HG03108 (cell line): ENCODE results near the gene NAGLU.

Experiments used
- ATAC-seq: cut with Tn5 transposase; IDR thresholded peaks from one replicate; pipeline ENCODE4 v1.9.1; 2021; ENCODE audit warnings: moderate library complexity; ENCODE audit not compliant: unreplicated experiment

Gene NAGLU

DNA sequence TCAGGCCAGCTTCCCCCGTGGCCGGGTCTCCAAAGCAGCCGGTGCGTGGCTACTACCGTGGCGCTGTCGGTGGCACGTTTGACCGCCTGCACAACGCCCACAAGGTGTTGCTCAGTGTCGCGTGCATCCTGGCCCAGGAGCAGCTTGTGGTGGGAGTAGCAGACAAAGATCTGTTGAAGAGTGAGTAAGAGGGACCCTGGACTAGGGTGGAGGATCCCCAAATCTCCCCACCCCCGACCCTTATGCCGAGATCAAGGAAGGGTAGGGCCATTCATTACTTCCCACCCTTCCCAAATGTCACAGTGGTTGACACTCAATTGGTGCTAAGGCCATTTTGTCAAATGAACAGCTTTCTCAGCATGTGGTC lies 27.1 kb downstream of the NAGLU start:
- ATAC-seq: no peak

DNA sequence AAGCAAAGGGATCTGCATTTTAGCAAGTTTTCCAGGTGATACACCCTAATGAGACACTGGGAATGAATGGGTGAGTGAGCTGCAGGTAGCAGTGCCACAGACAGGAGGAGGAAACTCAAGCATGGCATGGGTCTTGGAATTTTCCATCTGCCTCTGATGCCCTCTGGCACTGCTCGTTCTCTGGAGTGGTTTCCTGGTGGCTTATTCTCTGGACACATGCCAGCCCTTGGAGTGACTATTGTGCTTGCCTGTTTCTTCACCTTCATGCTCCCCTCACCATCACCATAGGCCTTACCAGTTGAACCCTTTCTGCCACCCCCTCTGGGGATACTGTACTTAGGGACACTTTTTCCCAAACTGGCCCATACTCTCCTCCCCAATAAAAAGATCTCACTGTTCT lies 27.5 kb downstream of the NAGLU start:
- no peak for ATAC-seq

DNA sequence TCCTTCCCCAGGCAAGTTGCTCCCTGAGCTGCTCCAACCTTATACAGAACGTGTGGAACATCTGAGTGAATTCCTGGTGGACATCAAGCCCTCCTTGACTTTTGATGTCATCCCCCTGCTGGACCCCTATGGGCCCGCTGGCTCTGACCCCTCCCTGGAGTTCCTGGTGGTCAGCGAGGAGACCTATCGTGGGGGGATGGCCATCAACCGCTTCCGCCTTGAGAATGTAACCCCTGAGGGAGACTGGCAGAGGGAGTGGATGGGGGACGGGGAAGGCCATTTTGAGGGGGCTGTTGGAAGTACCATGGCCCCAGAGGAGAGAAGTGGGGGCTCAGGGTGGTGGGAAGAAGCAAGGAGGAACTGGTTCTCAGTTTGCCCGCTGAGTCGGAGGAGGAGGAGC lies 27.9 kb downstream of the NAGLU start:
- ATAC-seq: no peak

DNA sequence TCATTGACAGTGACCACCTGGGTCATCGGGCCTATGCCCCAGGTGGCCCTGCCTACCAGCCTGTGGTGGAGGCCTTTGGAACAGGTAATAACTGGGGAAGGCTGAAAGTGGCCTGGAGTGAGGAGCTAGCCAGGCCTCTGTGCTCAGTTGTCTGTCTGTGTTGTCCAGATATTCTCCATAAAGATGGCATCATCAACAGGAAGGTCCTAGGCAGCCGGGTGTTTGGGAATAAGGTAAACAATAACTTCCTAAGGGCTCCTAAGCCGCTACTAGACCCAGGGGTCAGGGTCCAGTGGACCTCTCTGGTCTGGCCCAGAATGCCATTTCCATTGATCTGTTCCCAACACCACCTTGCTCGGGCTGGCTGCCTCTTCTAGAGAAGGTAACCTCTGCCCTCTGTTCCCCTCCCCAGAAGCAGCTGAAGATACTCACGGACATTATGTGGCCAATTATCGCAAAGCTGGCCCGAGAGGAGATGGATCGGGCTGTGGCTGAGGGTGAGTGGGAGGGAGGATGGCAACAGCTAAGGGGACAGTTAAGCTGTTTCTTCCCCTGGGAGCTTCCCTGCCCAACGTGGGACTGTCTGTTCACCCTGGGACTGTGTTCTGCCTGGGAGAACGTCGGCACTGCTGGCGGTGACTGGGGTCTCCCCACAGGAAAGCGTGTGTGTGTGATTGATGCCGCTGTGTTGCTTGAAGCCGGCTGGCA lies 28.9 kb downstream of the NAGLU start:
- no peak for ATAC-seq

DNA sequence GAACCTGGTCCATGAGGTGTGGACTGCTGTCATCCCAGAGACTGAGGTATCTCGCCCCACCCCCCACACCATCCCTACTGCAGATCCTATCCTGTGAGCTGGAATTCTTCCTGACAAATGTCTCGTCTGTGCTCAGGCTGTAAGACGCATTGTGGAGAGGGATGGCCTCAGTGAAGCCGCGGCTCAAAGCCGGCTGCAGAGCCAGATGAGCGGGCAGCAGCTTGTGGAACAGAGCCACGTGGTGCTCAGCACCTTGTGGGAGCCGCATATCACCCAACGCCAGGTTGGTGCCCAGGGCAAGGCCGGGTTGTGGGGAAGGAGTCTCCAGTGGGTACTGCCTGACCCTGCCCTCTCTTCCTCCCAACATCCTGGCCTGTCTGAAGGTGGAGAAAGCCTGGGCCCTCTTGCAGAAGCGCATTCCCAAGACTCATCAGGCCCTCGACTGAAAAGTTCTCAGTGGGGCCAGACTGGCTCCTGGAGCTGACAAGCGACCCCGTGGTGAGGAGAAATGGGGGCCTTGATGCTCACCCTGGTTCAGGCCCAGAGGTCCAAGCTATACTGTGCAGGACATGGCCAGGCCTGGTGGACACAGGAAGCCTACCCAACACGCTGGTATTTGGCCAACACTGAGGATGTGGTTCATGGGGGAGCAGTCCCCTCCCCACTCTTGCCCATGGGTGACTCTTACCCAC lies 29.6 kb downstream of the NAGLU start:
- ATAC-seq: no peak

DNA sequence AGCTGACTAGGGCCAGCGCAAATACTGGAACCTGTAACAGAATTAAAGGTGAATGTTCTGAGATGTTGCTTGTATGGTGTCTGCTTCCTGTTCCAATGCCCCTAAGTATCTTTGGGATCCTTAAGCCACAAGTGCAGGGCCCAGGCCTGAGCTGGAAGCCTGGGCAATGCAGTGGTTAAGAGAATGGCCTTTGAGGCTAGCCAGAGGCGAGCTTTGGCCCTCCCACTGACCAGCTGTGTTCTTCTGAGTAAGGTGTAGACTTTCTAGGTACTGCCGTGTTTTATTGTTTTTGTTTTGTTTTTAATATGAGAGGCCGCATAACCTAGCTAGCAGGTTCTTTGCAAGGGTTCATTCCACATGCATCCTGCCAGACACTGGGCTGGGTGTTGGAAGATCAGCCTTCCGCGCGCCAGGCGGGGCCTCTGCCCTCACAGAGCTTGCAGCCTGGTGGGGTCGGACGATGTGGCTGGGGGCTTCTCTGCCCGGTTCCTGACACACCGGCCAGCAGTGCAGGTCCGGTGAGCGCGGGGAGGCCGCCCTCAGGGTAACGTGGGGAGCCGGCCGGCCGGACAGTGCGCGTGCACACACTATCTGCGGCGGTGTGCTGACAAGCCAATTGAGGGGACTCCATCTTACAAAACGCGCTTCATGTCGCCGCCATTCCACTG lies 30.3 kb downstream of the NAGLU start:
- no peak for ATAC-seq

DNA sequence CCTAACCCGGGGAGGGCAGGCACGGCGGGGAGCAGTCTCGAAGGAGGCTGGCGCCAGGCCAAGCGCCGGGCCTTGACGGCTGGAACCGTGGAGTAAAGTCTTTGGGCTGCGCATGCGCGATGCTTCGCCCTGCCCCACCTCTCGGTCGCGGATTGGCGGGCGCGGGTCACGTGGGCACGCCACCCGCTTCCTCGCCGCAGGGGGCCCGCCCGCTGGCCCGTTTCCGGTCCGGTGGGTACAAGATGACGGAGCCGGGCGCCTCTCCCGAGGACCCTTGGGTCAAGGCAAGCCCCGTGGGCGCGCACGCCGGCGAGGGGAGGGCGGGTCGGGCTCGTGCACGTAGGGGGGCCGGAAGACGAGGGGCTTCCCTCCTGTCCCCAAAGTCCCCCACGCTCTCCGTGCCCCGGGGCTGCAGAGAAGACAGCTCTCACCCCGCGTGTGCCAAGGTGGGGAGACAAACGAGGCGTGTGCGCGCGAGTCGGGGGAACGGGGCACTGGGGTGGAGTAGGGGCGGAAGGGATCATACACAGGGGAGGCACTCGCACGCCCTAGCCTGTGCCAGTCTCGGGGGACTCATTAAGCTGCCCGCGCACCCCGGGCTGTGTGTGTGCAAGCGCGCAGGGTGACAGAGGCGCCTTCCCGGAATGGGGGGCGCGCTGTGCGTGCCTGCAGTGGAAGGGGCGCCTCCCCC lies 31.0 kb downstream of the NAGLU start, which contains the start of gene MLX:
MLX (plus strand) TSS at position 218 of the 691 bp plus-strand sequence; CDS start at position 243, 25 bp downstream.
- peak; percentile 43 for ATAC-seq

DNA sequence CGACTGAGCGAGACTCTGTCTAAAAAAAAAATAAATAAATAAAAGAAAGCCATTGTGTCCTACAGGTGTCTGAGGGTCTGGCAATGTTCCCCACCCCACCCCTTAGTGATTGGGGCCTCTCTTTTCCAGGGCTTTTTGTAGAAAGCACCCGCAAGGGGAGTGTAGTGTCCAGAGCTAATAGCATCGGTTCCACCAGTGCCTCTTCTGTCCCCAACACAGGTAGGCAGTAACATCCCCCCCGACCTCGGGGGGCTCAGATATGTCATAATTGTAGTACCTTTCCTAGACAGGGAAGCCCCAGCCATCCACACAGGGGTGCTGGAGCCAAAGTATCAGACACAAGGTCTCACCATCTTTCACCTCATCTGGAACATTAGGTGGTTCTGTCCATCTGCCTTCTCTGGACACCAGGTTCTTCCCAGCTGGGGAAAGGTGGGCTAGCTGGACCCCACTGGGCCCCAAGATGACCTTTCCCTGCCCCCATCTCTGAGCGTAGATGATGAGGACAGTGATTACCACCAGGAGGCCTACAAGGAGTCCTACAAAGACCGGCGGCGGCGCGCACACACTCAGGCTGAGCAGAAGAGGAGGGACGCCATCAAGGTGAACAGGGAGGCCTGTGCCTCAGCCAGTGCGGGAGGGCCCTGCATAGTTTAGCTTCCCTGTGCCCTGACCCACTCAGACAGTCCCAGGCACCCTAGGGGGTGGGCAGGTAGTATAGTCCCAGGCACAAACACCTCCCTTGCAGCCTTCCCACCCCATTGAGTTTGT lies 32.5 kb downstream of the NAGLU start:
- ATAC-seq: no peak

DNA sequence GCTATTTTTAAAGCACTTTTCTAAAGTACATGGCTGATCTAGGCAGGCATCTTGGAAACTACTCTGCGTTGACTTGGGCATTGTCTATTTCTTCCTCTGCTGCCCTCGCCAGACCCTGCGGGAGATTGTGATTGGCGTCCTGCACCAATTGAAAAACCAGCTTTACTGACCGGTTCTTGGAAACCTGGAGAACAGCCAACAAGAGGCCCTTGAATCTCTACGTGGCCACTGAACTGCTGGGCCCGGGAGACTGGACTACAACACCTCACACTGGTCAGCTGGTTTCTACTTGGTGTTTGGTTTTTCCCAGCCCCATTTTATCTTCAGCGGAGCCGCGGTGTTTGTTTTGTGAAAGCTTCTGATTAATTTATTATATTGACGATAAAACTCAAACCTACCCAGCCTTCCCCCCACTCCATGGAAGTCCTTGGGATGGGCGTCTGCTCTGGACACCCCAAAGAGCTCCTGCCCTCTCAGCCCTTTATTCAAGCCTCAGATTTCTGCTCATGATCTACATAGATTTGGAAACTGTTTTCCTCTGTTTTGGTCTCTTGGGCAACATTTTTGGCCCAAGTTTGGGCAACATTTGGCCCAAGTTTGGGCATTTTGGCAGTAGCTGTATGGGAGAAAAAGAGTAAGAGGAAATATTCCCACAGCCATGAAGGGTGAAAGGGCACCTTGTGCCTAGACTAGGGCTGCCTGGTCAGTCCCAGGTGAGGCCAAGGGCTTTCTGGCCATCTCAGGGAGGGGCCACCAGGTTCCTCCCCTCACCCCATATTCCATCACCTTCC lies 35.6 kb downstream of the NAGLU start:
- ATAC-seq: no peak

DNA sequence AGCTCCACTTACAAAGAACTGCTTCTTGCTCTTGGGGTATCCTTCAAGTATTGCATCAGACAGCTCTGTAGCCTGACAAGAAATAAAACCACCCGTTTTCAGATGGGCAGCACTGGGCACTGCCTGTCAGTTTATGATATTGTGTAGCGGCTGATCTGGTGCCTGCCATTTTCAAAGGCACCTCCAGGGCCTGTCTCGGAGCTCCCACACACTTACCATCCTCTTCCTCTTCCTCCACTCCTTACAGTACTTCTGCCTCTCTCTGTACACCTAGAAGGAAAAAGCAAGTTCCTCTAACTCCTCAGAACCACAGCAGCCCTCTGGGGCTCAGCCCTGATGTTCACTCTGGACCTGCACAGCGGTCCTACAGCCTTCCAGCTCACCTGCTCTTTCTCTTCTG lies 37.1 kb downstream of the NAGLU start:
- no peak for ATAC-seq

DNA sequence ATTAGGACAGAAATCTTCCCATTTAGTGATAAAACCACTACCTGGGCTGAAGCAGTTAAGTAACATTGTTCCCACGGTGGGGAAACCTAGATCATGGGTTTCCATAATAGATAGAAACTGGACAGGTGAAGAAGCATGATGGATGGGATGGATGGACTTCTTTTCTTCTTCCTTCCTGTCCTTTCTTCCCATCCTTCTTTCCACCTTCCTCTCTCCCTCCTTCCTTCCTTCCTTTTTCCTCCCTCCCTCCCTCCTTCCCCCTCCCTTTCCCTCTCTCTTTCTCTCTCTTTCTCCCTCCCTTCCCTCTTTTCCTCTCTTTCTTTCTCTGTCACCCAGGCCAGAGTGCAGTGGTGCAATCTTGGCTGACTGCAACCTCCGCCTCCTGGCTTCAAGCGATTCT lies 38.4 kb downstream of the NAGLU start:
- no peak for ATAC-seq

DNA sequence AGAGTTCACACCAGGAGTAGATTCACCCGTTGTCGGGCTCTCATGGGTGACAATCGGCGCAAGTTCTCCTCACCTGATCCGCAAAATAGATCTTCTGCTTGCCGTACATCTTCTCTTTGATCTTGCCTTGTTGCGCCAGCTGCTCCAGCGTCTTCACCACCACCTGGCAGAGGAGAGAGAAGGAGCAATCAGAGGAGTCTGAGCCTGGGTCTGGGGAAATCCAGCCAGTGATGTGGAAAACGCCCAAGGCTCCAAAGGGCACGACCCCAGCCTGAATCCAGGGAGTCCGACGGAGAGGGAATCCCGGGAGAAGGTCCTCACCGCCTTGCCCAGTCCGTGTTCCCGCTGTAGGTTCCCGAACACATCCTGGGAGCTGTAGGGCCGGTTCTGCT lies 41.1 kb downstream of the NAGLU start:
- no peak for ATAC-seq

DNA sequence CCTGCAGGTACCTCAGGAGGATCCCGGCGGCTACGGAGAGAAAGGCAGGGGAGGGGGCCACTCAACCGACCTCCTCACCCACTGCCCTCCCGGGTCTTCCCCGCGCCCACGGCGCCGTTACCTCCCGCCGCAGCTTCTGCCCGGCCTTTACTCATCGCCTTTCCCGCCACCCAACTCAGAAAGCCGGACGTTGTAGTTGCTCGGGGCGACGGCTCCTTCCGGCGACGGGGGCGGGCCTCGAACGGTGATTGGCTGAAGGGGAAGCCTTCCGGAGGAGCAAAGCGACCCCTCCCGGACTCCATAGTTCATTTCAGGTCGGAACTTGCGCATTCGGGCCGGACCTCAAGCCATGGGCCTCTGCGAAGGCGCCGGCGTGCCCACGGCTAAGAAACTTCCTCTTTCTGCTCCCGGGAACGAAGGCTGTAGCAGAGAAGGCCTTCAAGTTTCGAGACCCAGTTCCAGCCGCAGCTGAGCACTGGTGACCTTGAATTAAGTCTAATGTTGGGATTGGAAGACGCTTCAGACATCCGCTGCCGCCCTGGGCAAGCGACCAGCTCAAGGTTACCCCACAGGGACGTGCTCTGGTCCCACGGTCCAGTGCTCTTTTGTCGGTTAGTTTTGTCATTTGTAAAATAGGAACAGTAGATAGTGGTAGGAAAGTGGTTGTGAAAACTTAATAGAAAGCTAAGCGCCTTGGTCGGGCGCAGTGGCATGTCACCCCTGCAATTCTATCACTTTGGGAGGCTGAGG lies 41.7 kb downstream of the NAGLU start, which contains the start of gene PSMC3IP:
PSMC3IP (minus strand) TSS at position 198 of the 750 bp plus-strand sequence; CDS start at position 155, 43 bp downstream.
- peak; percentile 76 for ATAC-seq

DNA sequence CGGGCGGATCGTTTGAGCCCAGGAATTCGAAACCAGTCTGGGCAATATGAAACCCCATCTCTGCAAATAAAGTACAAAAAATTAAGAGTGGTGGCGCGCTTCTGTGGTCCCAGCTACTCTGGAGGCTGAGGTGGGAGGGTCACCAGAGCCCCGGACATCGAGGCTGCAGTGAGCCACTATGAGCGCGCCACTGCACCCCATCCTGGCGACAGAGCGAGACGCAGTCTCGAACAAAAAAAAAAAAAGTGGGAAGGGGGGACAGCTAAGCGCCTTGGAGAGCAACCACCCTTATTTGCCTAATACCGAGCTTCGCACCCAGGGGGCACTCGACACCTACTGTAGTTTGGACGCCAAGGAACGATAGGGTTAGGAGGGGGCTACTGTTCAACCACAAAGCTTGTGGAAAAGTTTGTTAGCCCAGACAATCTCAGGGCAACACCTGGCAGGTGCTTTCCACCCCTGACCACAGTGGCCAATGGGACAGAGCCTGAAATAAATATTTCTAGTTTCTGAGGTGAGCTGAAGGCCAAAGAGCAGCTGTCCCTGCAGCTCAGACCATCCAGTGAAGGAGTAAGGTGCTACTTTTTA lies 42.3 kb downstream of the NAGLU start:
- ATAC-seq: peak; percentile 36

DNA sequence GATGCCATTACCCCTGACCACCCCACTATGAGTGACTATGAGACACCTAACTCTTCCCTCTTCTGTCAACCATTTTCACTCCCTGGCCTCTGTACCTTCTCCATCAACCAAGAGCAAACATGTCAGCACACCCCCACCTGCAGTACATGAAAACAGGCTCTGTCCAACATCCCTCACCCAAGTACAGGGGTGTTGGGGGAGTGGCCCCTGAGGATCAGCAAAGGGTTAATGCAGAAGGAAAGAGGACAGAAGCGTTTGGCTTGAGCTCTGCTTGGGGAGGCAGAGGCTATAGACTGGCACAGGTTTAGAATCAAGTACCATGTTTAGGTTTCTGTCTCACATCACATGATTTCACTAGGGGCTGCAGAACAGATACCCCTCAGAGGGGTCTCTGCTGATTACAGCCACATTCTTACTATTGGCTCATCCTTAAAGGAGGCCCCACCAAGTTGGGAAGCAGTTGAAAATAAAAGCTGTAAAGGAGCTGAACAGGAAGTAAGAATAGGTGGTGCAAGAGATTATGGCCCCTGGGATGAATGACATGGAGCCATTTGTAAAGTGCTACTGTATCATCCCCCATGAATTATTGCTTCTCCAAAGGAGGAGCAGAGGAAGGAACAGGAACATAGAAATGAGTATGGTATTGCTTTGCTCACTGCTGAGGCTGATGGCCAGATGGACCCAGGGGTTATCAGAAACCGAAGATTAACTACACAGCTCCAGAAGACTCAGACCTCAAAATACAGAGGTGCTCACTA lies 43.9 kb downstream of the NAGLU start:
- ATAC-seq: no peak

DNA sequence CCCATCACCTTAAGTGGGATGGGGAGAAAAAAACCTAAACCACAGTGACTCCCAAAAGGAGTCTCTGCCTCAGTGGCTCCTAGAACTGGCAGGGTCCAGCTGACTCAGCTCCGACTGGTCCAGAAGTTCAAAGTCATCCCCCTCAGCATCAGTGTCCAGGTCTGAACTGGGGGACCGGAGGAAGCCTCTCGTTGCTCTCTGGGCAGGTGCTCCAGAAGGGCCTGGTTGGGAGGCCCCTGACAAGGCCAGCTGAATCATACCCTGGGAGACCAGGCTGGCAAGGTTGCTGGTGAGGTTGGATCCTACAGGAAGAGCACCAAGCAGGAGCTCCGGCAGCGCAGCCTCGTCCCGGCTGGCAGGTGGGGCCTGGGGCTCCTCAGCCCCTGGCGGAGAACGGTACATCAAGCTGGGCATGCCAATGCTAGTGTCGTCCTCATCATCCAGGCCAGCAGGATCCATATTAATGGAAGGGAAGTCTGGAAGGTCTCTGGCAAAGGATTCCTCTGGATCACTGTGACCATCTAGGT lies 45.8 kb downstream of the NAGLU start:
- no peak for ATAC-seq

DNA sequence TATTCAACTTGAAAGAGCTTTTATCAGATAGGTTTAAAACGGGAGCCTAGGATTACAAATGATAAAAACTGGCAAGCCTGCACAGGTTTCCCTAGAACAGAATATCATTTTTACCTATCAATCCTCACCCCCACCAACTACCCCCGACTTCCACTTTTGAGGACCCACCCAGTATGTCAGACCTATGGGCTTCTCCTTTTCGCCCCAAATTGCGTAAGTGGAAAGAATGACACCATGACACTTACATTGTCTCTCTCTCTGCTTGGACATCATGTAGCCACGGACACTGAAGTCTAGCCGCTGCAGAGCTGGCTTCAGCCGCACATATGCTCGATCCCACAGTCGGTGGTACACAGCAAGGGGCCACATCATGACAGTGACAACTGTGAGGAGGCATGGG lies 48.8 kb downstream of the NAGLU start:
- no peak for ATAC-seq

DNA sequence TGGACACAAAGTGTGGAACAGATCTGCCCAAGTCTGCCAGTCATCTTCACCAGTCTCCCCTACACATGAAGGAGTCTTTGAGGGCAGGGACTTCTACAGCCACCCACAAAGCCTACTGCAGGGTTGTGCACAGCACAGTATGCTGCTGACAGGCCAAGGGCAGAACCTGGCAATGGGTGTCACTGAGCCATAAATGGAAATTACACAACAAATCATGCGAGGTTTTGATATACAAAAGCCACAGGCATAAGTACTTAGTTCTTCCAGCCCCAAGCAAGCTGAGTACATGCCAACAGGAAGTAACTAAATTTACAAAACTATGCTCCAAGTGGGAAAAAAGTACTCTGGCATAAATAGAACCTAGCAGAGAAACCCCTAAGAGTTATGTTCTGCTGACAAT lies 49.3 kb downstream of the NAGLU start:
- ATAC-seq: no peak
